Measurements from ENCODE around the gene MAPK10. TPM values are rescaled to one million over a fixed set of nuclear protein-coding genes. Genes with fewer than 3 reads are reported as not detected.

The MAPK10 gene
- total RNA-seq, 3 donors from 2014 or later (not counting 1 experiment from before 2014, with no cell fraction given) = 0.92 TPM; not detected in 2

DNA sequence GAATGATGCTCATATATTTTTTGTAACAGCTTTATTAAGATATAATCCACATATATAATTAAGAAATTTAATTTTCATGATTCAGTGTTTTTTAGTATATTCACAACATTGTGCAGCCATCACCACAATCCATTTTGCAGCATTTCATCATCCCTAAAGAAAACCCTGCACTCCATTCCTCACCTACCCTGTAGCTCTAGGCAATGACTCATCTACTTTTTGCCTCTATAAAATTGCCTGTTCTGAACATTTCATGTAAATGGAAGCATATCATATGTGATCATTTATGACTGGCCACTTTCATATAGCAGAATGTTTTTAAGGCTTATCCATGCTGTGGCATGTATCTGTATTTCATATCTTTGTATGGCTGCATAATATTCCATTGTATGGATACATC is 339.9 kb downstream of the MAPK10 start:
- H3K27ac Mint-ChIP-seq = no peak overlapping the region
- no peak for DNase-seq
- intact Hi-C loops (cut with micrococcal nuclease) = no loop called here
- H3K27me3 Mint-ChIP-seq (ENCODE audit: low read depth in 2 of 2) = no peaks in the 10 kb centered on the region
- TF ChIP-seq, protein P1, sequence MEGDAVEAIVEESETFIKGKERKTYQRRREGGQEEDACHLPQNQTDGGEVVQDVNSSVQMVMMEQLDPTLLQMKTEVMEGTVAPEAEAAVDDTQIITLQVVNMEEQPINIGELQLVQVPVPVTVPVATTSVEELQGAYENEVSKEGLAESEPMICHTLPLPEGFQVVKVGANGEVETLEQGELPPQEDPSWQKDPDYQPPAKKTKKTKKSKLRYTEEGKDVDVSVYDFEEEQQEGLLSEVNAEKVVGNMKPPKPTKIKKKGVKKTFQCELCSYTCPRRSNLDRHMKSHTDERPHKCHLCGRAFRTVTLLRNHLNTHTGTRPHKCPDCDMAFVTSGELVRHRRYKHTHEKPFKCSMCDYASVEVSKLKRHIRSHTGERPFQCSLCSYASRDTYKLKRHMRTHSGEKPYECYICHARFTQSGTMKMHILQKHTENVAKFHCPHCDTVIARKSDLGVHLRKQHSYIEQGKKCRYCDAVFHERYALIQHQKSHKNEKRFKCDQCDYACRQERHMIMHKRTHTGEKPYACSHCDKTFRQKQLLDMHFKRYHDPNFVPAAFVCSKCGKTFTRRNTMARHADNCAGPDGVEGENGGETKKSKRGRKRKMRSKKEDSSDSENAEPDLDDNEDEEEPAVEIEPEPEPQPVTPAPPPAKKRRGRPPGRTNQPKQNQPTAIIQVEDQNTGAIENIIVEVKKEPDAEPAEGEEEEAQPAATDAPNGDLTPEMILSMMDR (IDR thresholded peaks at IDR 0.05) = no peak
- H3K9me3 ChIP-seq (ENCODE audit: control insufficient read depth, insufficient read depth, low read length) = no peaks in the 10 kb centered on the region
- H3K36me3 ChIP-seq (ENCODE audit: control insufficient read depth, insufficient read depth, low read length) = no peaks in the 10 kb centered on the region
- H3K27me3 ChIP-seq (ENCODE audit: control insufficient read depth, insufficient read depth, low read length) = no peaks in the 10 kb centered on the region
- H3K36me3 Mint-ChIP-seq = no peaks in the 10 kb centered on the region
- H3K4me1 ChIP-seq (ENCODE audit: control insufficient read depth, insufficient read depth, low read length) = no peaks in the 10 kb centered on the region
- no peaks in the 10 kb centered on the region for H3K4me1 Mint-ChIP-seq
- H3K27ac ChIP-seq (ENCODE audit: low read length) = no peak overlapping the region
- no peak overlapping the region for H3K4me3 ChIP-seq (ENCODE audit: low read length)
- H3K4me3 Mint-ChIP-seq = no peak overlapping the region
- no peak for ATAC-seq
- H3K9me3 Mint-ChIP-seq = no peaks in the 10 kb centered on the region

DNA sequence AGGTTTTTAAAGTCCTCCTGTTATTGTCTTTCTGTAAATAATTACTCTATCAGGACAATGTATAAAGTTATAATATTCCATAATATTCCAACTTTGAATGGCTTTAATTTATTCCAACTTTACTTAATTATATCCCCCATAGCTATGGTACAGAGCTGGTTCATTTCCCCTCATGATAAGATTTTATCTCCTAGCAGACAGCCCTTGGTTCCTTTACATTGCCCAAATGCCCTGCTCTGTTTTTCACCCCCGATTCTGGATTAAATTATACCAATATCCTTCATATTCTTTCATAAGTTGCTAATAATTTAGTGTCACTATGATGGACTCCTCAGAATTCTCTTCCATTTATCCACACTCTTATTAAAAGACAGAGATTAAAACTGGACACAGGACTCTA is 340.5 kb downstream of the MAPK10 start:
- no peak overlapping the region for H3K27ac Mint-ChIP-seq
- H3K9me3 Mint-ChIP-seq = peaks cover 0 to 2% of the 10 kb centered on the region in 2 donors
- intact Hi-C loops (cut with micrococcal nuclease) = no loop called here

DNA sequence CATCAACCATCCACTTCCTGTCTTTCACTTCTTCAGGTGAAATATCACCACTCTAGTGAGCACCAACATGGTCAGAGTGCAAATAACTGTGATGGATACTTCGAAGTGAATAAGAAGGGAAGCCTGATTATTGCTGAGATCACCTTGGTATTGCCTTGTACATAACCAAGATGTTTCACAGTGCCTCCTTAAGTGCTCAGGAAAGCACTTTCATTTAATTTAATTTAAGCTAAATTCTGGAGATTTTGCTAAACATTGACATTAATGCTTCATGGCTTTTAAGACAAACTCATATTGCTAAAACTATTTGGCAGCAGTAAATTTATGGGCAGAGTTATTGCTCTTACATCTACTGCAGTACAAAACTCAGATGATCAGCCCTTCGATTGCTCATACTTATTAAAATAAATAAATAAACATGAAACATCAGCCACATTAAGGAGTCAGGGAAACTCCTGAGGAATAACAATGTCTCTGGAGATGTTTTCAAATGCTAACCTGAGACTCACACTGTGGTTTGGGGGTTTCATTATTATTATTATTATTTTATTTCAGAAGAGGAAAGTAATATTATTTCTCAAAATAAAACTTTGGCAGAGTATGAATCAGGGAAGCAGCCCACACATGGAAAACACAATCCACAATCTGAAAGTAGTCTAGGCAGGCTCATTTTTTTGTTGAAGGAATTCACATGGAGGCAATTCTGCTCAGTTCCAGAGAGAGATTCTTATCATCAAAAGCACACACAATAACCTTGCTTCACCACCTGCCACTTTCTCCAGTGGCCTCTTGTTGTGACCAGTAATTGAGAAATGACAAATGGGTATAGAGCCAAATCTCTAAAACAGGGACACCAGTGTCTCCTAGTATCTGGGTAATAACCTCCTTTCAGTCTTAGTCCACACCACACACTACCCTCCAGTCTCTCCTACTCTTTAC is 344.2 kb downstream of the MAPK10 start:
- DNase-seq = no peak
- TF ChIP-seq, protein P1 (IDR thresholded peaks at IDR 0.05) = no peak
- no peaks in the 10 kb centered on the region for H3K4me1 ChIP-seq (ENCODE audit: control insufficient read depth, insufficient read depth, low read length)
- Mint-ChIP-seq H3K27ac (no peak overlapping the region), H3K27me3 (ENCODE audit: low read depth in 2 of 2) (no peaks in the 10 kb centered on the region), H3K36me3 (no peaks in the 10 kb centered on the region), H3K9me3 (peaks cover 2% of the 10 kb centered on the region in 2 donors), H3K4me3 (no peak overlapping the region), H3K4me1 (no peaks in the 10 kb centered on the region)
- no peak overlapping the region for H3K4me3 ChIP-seq (ENCODE audit: low read length)
- 85% methylated on average over 2 of the region's 2 CpGs for WGBS (ENCODE audit: insufficient coverage)
- H3K27ac ChIP-seq (ENCODE audit: low read length) = no peak overlapping the region
- no peaks in the 10 kb centered on the region for H3K9me3 ChIP-seq (ENCODE audit: control insufficient read depth, insufficient read depth, low read length)
- no peaks in the 10 kb centered on the region for H3K27me3 ChIP-seq (ENCODE audit: control insufficient read depth, insufficient read depth, low read length)
- H3K36me3 ChIP-seq (ENCODE audit: control insufficient read depth, insufficient read depth, low read length) = no peaks in the 10 kb centered on the region
- intact Hi-C loops (cut with micrococcal nuclease) = no loop called here
- ATAC-seq = no peak

More for the DNA sequence above, 340.5 kb downstream of the MAPK10 start:
- no peaks in the 10 kb centered on the region for H3K36me3 ChIP-seq (ENCODE audit: control insufficient read depth, insufficient read depth, low read length)
- Mint-ChIP-seq H3K36me3 (no peaks in the 10 kb centered on the region), H3K4me1 (no peaks in the 10 kb centered on the region), H3K27me3 (ENCODE audit: low read depth in 2 of 2) (no peaks in the 10 kb centered on the region), H3K4me3 (no peak overlapping the region)
- no peaks in the 10 kb centered on the region for H3K4me1 ChIP-seq (ENCODE audit: control insufficient read depth, insufficient read depth, low read length)
- H3K27ac ChIP-seq (ENCODE audit: low read length) = no peak overlapping the region
- no peak for ATAC-seq
- TF ChIP-seq, protein P1 (IDR thresholded peaks at IDR 0.05) = no peak
- H3K9me3 ChIP-seq (ENCODE audit: control insufficient read depth, insufficient read depth, low read length) = no peaks in the 10 kb centered on the region
- WGBS (ENCODE audit: insufficient coverage) = 78% methylated on average over 1 of the region's 1 CpG
- no peak overlapping the region for H3K4me3 ChIP-seq (ENCODE audit: low read length)
- no peak for DNase-seq
- no peaks in the 10 kb centered on the region for H3K27me3 ChIP-seq (ENCODE audit: control insufficient read depth, insufficient read depth, low read length)

All from natural killer cell (primary cell).